ENCODE measurements around the gene CERS2.
"Not testable (repeated sequence)": the region's sequence is repeated elsewhere in the genome, so short reads cannot be mapped to it uniquely, and the experiment has no call there.

Gene CERS2

DNA sequence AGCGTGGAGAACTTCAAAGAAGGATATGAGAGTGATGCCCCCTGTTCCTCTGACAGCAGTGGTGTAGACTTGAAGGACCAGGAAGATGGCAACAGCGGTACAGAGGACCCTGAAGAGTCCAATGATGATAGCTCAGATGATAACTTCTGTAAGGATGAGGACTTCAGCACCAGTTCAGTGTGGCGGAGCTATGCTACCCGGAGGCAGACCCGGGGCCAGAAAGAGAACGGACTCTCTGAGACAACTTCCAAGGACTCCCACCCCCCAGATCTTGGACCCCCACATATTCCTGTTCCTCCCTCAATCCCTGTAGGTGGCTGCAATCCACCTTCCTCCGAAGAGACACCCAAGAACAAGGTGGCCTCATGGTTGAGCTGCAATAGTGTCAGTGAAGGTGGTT lies 14.0 kb downstream of the CERS2 start:
- peaks cover 89% of the 10 kb centered on the region for H3K36me3 ChIP-seq
- no peak for TF ChIP-seq CTCF (IDR thresholded peaks at IDR 0.05)
- no peaks in the 10 kb centered on the region for H3K27me3 ChIP-seq
- no peak overlapping the region for H3K4me3 ChIP-seq (ENCODE audit: low read depth in 1 of 2, low read length in 1 of 2)
- H3K4me1 ChIP-seq (ENCODE audit: control insufficient read depth in 1 of 2, insufficient read depth in 1 of 2, low read depth in 1 of 2, low read length in 1 of 2), result no peaks in the 10 kb centered on the region
- no peaks in the 10 kb centered on the region for H3K9me3 ChIP-seq
- H3K27ac ChIP-seq, result no peak overlapping the region

DNA sequence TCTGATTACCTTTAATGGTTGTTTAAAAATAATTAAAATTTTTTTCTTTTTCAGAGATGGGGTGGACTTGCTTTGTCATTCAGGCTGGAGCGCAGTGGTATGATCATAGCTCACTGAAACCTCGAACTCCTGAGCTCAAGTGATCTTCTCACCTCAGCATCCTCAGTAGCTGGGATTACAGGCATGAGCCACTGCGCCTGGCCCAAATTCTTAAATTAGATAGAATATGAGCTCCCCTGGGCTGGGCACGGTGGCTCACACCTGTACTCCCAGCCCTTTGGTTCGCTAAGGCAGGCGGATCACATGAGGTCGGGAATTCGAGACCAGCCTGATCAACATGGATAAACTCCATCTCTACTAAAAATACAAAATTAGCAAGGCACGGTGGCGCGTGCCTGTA lies 17.0 kb downstream of the CERS2 start:
- TF ChIP-seq CTCF (IDR thresholded peaks at IDR 0.05), result no peak
- H3K27ac ChIP-seq, result no peak overlapping the region
- no peaks in the 10 kb centered on the region for H3K4me1 ChIP-seq (ENCODE audit: control insufficient read depth in 1 of 2, insufficient read depth in 1 of 2, low read depth in 1 of 2, low read length in 1 of 2)
- H3K36me3 ChIP-seq, result peaks cover 89% of the 10 kb centered on the region
- H3K9me3 ChIP-seq, result no peaks in the 10 kb centered on the region
- H3K4me3 ChIP-seq (ENCODE audit: low read depth in 1 of 2, low read length in 1 of 2), result no peak overlapping the region
- H3K27me3 ChIP-seq, result no peaks in the 10 kb centered on the region

DNA sequence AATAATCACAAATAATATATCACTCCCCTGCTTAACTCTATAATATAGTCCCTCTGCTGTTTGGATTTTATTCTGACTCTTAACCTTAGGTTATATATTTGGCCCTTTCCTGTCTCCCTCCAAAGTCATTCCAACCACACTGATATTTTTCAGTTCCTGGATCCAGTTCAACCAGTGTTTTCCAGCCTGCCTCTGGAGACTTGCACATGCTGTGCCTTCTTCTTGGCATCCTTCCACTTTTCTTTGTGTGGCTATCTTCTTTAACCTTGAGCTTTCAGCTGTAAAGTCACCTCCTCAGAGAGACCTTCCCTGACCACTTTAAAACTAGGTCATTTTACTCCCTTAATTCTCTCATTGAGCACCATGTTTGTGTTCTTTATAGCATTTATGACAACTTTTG lies 19.4 kb downstream of the CERS2 start:
- Histone ChIP-seq H3K27me3 (no peaks in the 10 kb centered on the region), H3K4me3 (ENCODE audit: low read depth in 1 of 2, low read length in 1 of 2) (no peak overlapping the region), H3K9me3 (no peaks in the 10 kb centered on the region), H3K36me3 (peaks cover 89% of the 10 kb centered on the region), H3K27ac (no peak overlapping the region), H3K4me1 (ENCODE audit: control insufficient read depth in 1 of 2, insufficient read depth in 1 of 2, low read depth in 1 of 2, low read length in 1 of 2) (no peaks in the 10 kb centered on the region)
- TF ChIP-seq CTCF (IDR thresholded peaks at IDR 0.05), result no peak

DNA sequence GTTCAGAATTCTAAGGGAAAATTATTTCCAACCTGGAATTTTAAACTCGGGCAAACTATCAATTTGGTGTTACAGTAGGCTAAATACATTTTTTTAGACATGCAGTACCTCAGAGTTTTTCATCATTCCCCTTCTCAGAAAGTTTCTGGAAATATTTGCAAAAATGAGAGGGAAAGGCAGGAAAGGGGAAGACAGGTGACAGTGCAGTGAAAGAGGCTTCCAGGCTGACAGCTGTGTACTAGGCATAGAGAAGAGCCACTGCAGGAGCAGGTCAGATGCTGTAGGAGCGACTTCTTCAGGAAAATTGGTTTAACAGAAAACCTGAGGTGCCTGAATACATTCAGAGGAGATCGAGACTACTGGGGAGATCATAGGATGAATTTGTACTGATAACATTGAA lies 19.9 kb downstream of the CERS2 start:
- Histone ChIP-seq H3K27ac (no peak overlapping the region), H3K4me3 (ENCODE audit: low read depth in 1 of 2, low read length in 1 of 2) (no peak overlapping the region), H3K9me3 (no peaks in the 10 kb centered on the region), H3K27me3 (no peaks in the 10 kb centered on the region), H3K4me1 (ENCODE audit: control insufficient read depth in 1 of 2, insufficient read depth in 1 of 2, low read depth in 1 of 2, low read length in 1 of 2) (no peaks in the 10 kb centered on the region), H3K36me3 (peaks cover 89% of the 10 kb centered on the region)
- no peak for TF ChIP-seq CTCF (IDR thresholded peaks at IDR 0.05)

- H3K4me3 ChIP-seq (ENCODE audit: low read depth in 1 of 2, low read length in 1 of 2), result no peak overlapping the region
- H3K27me3 ChIP-seq, result no peaks in the 10 kb centered on the region
- H3K27ac ChIP-seq, result no peak overlapping the region
- no peak for TF ChIP-seq CTCF (IDR thresholded peaks at IDR 0.05)
- no peaks in the 10 kb centered on the region for H3K9me3 ChIP-seq
- H3K36me3 ChIP-seq, result peaks cover 100% of the 10 kb centered on the region
- H3K4me1 ChIP-seq (ENCODE audit: control insufficient read depth in 1 of 2, insufficient read depth in 1 of 2, low read depth in 1 of 2, low read length in 1 of 2), result no peaks in the 10 kb centered on the region
These were observed 29.8 kb downstream of the CERS2 start for GRCh38 chr1:150944856-150945255.

- H3K9me3 ChIP-seq, result no peaks in the 10 kb centered on the region
- TF ChIP-seq CTCF (IDR thresholded peaks at IDR 0.05), result no peak
- H3K4me3 ChIP-seq (ENCODE audit: low read depth in 1 of 2, low read length in 1 of 2), result no peak overlapping the region
- H3K27me3 ChIP-seq, result no peaks in the 10 kb centered on the region
- no peak overlapping the region for H3K27ac ChIP-seq
- H3K4me1 ChIP-seq (ENCODE audit: control insufficient read depth in 1 of 2, insufficient read depth in 1 of 2, low read depth in 1 of 2, low read length in 1 of 2), result peaks cover 16% of the 10 kb centered on the region in 2 experiments
- H3K36me3 ChIP-seq, result peaks cover 55% of the 10 kb centered on the region
These were observed 42.9 kb downstream of the CERS2 start for GRCh38 chr1:150931773-150932172.

DNA sequence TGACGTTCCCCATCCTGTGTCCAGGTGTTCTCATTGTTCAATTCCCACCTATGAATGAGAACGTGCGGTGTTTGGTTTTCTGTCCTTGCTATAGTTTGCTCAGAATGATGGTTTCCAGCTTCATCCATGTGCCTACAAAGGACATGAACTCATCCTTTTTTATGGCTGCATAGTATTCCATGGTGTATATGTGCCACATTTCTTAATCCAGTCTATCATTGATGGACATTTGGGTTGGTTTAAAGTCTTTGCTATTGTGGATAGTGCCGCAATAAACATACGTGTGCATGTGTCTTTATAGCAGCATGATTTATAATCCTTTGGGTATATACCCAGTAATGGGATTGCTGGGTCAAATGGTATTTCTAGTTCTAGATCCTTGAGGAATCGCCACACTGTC lies 45.9 kb downstream of the CERS2 start:
- not testable (repeated sequence) for H3K27me3 ChIP-seq; H3K27ac ChIP-seq; H3K4me3 ChIP-seq (ENCODE audit: low read depth in 1 of 2, low read length in 1 of 2); H3K9me3 ChIP-seq
- Histone ChIP-seq H3K4me1 (ENCODE audit: control insufficient read depth in 1 of 2, insufficient read depth in 1 of 2, low read depth in 1 of 2, low read length in 1 of 2) (peaks cover 19 to 25% of the 10 kb centered on the region in 2 experiments), H3K36me3 (peaks cover 34% of the 10 kb centered on the region)
